ENCODE measurements around the gene NSMF. TPM values are rescaled to one million over a fixed set of nuclear protein-coding genes. Genes with fewer than 3 reads are reported as not detected.

The NSMF gene
- total RNA-seq, 1 experiment from 2014 or later: 52.7 TPM

DNA sequence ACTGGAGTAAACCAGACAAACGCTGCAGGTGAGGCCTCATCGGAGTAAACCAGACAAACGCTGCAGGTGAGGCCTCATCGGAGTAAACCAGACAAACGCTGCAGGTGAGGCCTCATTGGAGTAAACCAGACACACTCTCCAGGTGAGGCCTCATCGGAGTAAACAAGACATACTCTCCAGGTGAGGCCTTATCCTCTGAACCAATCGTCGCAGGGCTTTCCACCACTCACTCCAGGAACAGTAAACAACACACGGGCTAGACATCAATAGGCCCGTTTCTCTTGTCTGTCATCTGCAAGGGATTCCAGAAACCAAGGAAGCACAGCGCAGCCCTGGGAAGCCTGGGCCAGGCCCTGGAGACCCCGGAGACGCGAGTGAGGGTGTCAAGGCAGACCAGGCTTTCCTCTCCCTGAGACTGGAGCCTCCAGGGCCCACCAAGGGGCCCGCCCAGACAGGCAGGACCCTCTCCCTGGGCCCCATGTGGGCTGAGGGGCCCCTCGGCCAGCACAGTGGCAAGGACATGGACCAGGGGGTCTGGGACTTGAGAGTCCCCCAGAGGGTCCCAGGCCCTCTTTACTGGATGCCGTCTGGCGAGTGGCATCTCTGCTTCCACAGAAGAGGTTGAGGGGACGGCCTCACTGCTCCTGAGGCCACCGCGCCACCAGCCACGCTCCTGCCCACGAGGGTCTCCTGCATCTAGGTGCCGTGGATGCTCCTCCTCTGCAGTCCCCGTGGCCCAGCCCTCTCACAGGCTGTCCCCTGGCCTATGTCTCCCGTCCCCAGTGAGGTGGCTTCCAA, 26.4 kb upstream of the NSMF start:
- no peak overlapping the region for H3K4me3 ChIP-seq (ENCODE audit: low read depth, low read length, poor library complexity, severe bottlenecking)
- no peaks in the 10 kb centered on the region for H3K4me1 ChIP-seq (ENCODE audit: insufficient read depth, low read length, poor library complexity, severe bottlenecking)
- POLR2A ChIA-PET (ENCODE audit: low non-redundant PET): no interaction called here
- no peaks in the 10 kb centered on the region for H3K27me3 ChIP-seq (replicated peaks; ENCODE audit: insufficient read depth, low read depth, low read length, poor library complexity)
- no peak overlapping the region for H3K27ac ChIP-seq (ENCODE audit: low read depth, low read length, poor library complexity, severe bottlenecking)
- CTCF ChIA-PET: no interaction called here
- no peaks in the 10 kb centered on the region for H3K9me3 ChIP-seq (ENCODE audit: low read depth, low read length, poor library complexity, severe bottlenecking)
- BruUV-seq (replicated peaks): no TSS peak
- TF ChIP-seq EZH2 (IDR thresholded peaks at IDR 0.05; ENCODE audit: borderline replicate concordance, low read depth, low read length, poor library complexity, severe bottlenecking) (no peak), CTCF (conservative IDR thresholded peaks at IDR 0.05; ENCODE audit: low read depth, low read length) (no peak)
- intact Hi-C loops (cut with micrococcal nuclease; ENCODE audit: unreplicated experiment): no loop called here
- no peak for DNase-seq (ENCODE audit: low spot score)
- H3K36me3 ChIP-seq (ENCODE audit: insufficient read depth, low read length, poor library complexity, severe bottlenecking): no peaks in the 10 kb centered on the region

GRCh38 chr9:137484551-137485315, 25.6 kb upstream of the NSMF start:
- no TSS peak for BruUV-seq (replicated peaks)
- TF ChIP-seq CTCF (conservative IDR thresholded peaks at IDR 0.05; ENCODE audit: low read depth, low read length) (no peak), EZH2 (IDR thresholded peaks at IDR 0.05; ENCODE audit: borderline replicate concordance, low read depth, low read length, poor library complexity, severe bottlenecking) (no peak)
- H3K27ac ChIP-seq (ENCODE audit: low read depth, low read length, poor library complexity, severe bottlenecking): no peak overlapping the region
- no peaks in the 10 kb centered on the region for H3K27me3 ChIP-seq (replicated peaks; ENCODE audit: insufficient read depth, low read depth, low read length, poor library complexity)
- H3K4me1 ChIP-seq (ENCODE audit: insufficient read depth, low read length, poor library complexity, severe bottlenecking): no peaks in the 10 kb centered on the region
- DNase-seq (ENCODE audit: low spot score): no peak
- H3K36me3 ChIP-seq (ENCODE audit: insufficient read depth, low read length, poor library complexity, severe bottlenecking): no peaks in the 10 kb centered on the region
- H3K9me3 ChIP-seq (ENCODE audit: low read depth, low read length, poor library complexity, severe bottlenecking): no peaks in the 10 kb centered on the region
- ChIA-PET POLR2A (ENCODE audit: low non-redundant PET) (no interaction called here), CTCF (no interaction called here)
- no peak overlapping the region for H3K4me3 ChIP-seq (ENCODE audit: low read depth, low read length, poor library complexity, severe bottlenecking)
- intact Hi-C loops (cut with micrococcal nuclease; ENCODE audit: unreplicated experiment): no loop called here

- no peak for TF ChIP-seq EZH2 (IDR thresholded peaks at IDR 0.05; ENCODE audit: borderline replicate concordance, low read depth, low read length, poor library complexity, severe bottlenecking)
- no peak for TF ChIP-seq CTCF (conservative IDR thresholded peaks at IDR 0.05; ENCODE audit: low read depth, low read length)
- no peak for DNase-seq (ENCODE audit: low spot score)
- Histone ChIP-seq H3K4me3 (ENCODE audit: low read depth, low read length, poor library complexity, severe bottlenecking) (no peak overlapping the region), H3K27ac (ENCODE audit: low read depth, low read length, poor library complexity, severe bottlenecking) (no peak overlapping the region), H3K36me3 (ENCODE audit: insufficient read depth, low read length, poor library complexity, severe bottlenecking) (no peaks in the 10 kb centered on the region), H3K4me1 (ENCODE audit: insufficient read depth, low read length, poor library complexity, severe bottlenecking) (no peaks in the 10 kb centered on the region), H3K9me3 (ENCODE audit: low read depth, low read length, poor library complexity, severe bottlenecking) (no peaks in the 10 kb centered on the region), H3K27me3 (replicated peaks; ENCODE audit: insufficient read depth, low read depth, low read length, poor library complexity) (no peaks in the 10 kb centered on the region)
- BruUV-seq (replicated peaks): no TSS peak
- ChIA-PET CTCF (interaction anchor here (0.6 kb wide), 1 partner anchor 23 kb away, joined by 5 read pairs; no protein-coding TSS in a partner anchor), POLR2A (ENCODE audit: low non-redundant PET) (no interaction called here)
- intact Hi-C loops (cut with micrococcal nuclease; ENCODE audit: unreplicated experiment): no loop called here
Measured at GRCh38 chr9:137482094-137482781, 23.1 kb upstream of the NSMF start.
